Measurements from ENCODE around the gene DYTN. TPM values are rescaled to one million over a fixed set of nuclear protein-coding genes. Genes with fewer than 3 reads are reported as not detected.

DYTN gene
- total RNA-seq, 3 donors from 2014 or later (not counting 1 experiment from before 2014, with no cell fraction given): not detected

GRCh38 chr2:206626108-206626507, 92.1 kb downstream of the DYTN start:
- no peak overlapping the region for H3K4me3 ChIP-seq (ENCODE audit: low read length)
- no peak overlapping the region for H3K27ac ChIP-seq (ENCODE audit: low read length)
- H3K27me3 Mint-ChIP-seq (ENCODE audit: low read depth in 2 of 2): peaks cover 3 to 8% of the 10 kb centered on the region in 2 donors
- no peaks in the 10 kb centered on the region for H3K36me3 ChIP-seq (ENCODE audit: control insufficient read depth, insufficient read depth, low read length)
- intact Hi-C loops (cut with micrococcal nuclease): no loop called here
- H3K36me3 Mint-ChIP-seq: no peaks in the 10 kb centered on the region
- no peak for DNase-seq
- H3K9me3 ChIP-seq (ENCODE audit: control insufficient read depth, insufficient read depth, low read length): no peaks in the 10 kb centered on the region
- H3K4me3 Mint-ChIP-seq: no peak overlapping the region
- 77% methylated on average over 2 of the region's 2 CpGs for WGBS (ENCODE audit: insufficient coverage)
- no peaks in the 10 kb centered on the region for H3K4me1 ChIP-seq (ENCODE audit: control insufficient read depth, insufficient read depth, low read length)
- peaks cover 2 to 3% of the 10 kb centered on the region in 2 donors for H3K9me3 Mint-ChIP-seq
- no peaks in the 10 kb centered on the region for H3K4me1 Mint-ChIP-seq
- no peaks in the 10 kb centered on the region for H3K27me3 ChIP-seq (ENCODE audit: control insufficient read depth, insufficient read depth, low read length)
- TF ChIP-seq CTCF (IDR thresholded peaks at IDR 0.05): no peak
- no peak overlapping the region for H3K27ac Mint-ChIP-seq
- ATAC-seq: no peak

- WGBS (ENCODE audit: insufficient coverage): 100% methylated on average over 2 of the region's 3 CpGs
These were observed 99.2 kb downstream of the DYTN start for GRCh38 chr2:206619011-206619410.

GRCh38 chr2:206616151-206616550, 102.0 kb downstream of the DYTN start:
- TF ChIP-seq CTCF (IDR thresholded peaks at IDR 0.05): no peak
- Mint-ChIP-seq H3K4me3 (no peak overlapping the region), H3K9me3 (no peaks in the 10 kb centered on the region), H3K27me3 (ENCODE audit: low read depth in 2 of 2) (peaks cover 0 to 4% of the 10 kb centered on the region in 2 donors), H3K4me1 (no peaks in the 10 kb centered on the region), H3K36me3 (no peaks in the 10 kb centered on the region), H3K27ac (no peak overlapping the region)
- WGBS (ENCODE audit: insufficient coverage): 88% methylated on average over 2 of the region's 2 CpGs
- H3K4me1 ChIP-seq (ENCODE audit: control insufficient read depth, insufficient read depth, low read length): no peaks in the 10 kb centered on the region
- no peaks in the 10 kb centered on the region for H3K36me3 ChIP-seq (ENCODE audit: control insufficient read depth, insufficient read depth, low read length)
- intact Hi-C loops (cut with micrococcal nuclease): no loop called here
- no peak overlapping the region for H3K4me3 ChIP-seq (ENCODE audit: low read length)
- no peak for ATAC-seq
- H3K27me3 ChIP-seq (ENCODE audit: control insufficient read depth, insufficient read depth, low read length): no peaks in the 10 kb centered on the region
- H3K27ac ChIP-seq (ENCODE audit: low read length): no peak overlapping the region
- no peak for DNase-seq
- no peaks in the 10 kb centered on the region for H3K9me3 ChIP-seq (ENCODE audit: control insufficient read depth, insufficient read depth, low read length)

More at GRCh38 chr2:206619011-206619410, 99.2 kb downstream of the DYTN start:
- DNase-seq: no peak
- no peak overlapping the region for H3K4me3 Mint-ChIP-seq
- Histone ChIP-seq H3K36me3 (ENCODE audit: control insufficient read depth, insufficient read depth, low read length) (no peaks in the 10 kb centered on the region), H3K4me1 (ENCODE audit: control insufficient read depth, insufficient read depth, low read length) (no peaks in the 10 kb centered on the region), H3K27ac (ENCODE audit: low read length) (no peak overlapping the region), H3K4me3 (ENCODE audit: low read length) (no peak overlapping the region), H3K9me3 (ENCODE audit: control insufficient read depth, insufficient read depth, low read length) (no peaks in the 10 kb centered on the region), H3K27me3 (ENCODE audit: control insufficient read depth, insufficient read depth, low read length) (no peaks in the 10 kb centered on the region)
- H3K4me1 Mint-ChIP-seq: no peaks in the 10 kb centered on the region
- peaks cover 0 to 3% of the 10 kb centered on the region in 2 donors for H3K9me3 Mint-ChIP-seq
- H3K27me3 Mint-ChIP-seq (ENCODE audit: low read depth in 2 of 2): no peaks in the 10 kb centered on the region
- intact Hi-C loops (cut with micrococcal nuclease): no loop called here
- no peak for ATAC-seq
- TF ChIP-seq CTCF (IDR thresholded peaks at IDR 0.05): no peak
- H3K27ac Mint-ChIP-seq: no peak overlapping the region
- H3K36me3 Mint-ChIP-seq: no peaks in the 10 kb centered on the region

- Mint-ChIP-seq H3K36me3 (no peaks in the 10 kb centered on the region), H3K27me3 (ENCODE audit: low read depth in 2 of 2) (peaks cover 0 to 4% of the 10 kb centered on the region in 2 donors), H3K9me3 (no peaks in the 10 kb centered on the region), H3K27ac (no peak overlapping the region), H3K4me3 (no peak overlapping the region), H3K4me1 (no peaks in the 10 kb centered on the region)
- WGBS (ENCODE audit: insufficient coverage): 68% methylated on average over 7 of the region's 7 CpGs
- ATAC-seq: no peak
- H3K27me3 ChIP-seq (ENCODE audit: control insufficient read depth, insufficient read depth, low read length): no peaks in the 10 kb centered on the region
- no peak for TF ChIP-seq CTCF (IDR thresholded peaks at IDR 0.05)
- DNase-seq: no peak
- intact Hi-C loops (cut with micrococcal nuclease): no loop called here
- no peak overlapping the region for H3K27ac ChIP-seq (ENCODE audit: low read length)
- H3K4me3 ChIP-seq (ENCODE audit: low read length): no peak overlapping the region
- H3K9me3 ChIP-seq (ENCODE audit: control insufficient read depth, insufficient read depth, low read length): no peaks in the 10 kb centered on the region
- H3K36me3 ChIP-seq (ENCODE audit: control insufficient read depth, insufficient read depth, low read length): no peaks in the 10 kb centered on the region
- no peaks in the 10 kb centered on the region for H3K4me1 ChIP-seq (ENCODE audit: control insufficient read depth, insufficient read depth, low read length)
These were observed 102.6 kb downstream of the DYTN start for GRCh38 chr2:206615417-206616089.

All from natural killer cell (primary cell).